SK-N-MC (cell line): Measurements from ENCODE around the gene GRM8.

ENCODE experiments used
- EZH2 ChIP-seq: fragments of 200-600 bp; sonication (generic); IDR thresholded peaks from one replicate; pipeline ENCODE4 v1.6.1; 2017; ENCODE audit warnings: antibody characterized with exemption
- FOXP2 ChIP-seq: optimal IDR thresholded peaks from 2 replicates; pipeline ENCODE3; 2011; ENCODE audit warnings: mild to moderate bottlenecking, moderate library complexity; ENCODE audit not compliant: insufficient read depth; ENCODE audit errors: extremely low read length, control extremely low read depth
- POLR2AphosphoS5 ChIP-seq: IDR thresholded peaks from 2 replicates; pipeline ENCODE4 v1.6.1; 2012; ENCODE audit warnings: mild to moderate bottlenecking, low read depth, low read length, borderline replicate concordance

DNA sequence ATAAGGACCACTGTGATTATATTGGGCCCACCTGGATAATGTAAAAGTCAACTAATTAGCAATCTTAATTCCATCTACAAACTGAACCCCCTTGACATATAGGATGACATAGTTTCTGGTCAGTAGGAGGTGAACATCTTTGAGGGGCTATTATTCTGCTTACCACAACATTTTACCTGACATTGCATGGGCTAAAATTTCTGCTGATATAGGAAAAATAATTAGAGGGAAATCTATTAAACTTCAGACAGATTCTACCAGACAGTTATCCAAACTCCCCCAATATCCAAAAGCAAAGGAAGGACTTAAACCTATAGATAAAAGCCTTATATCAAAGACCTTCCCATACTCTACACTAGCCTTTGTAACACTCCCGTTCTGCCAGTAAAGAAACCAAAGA is 443.6 kb downstream of the GRM8 start:
- no peak for TF ChIP-seq EZH2
- no peak for TF ChIP-seq POLR2AphosphoS5
- TF ChIP-seq FOXP2, result no peak
